Measurements from ENCODE around the gene COL27A1.
"Not testable (repeated sequence)": the region's sequence is repeated elsewhere in the genome, so short reads cannot be mapped to it uniquely, and the experiment has no call there.

Gene COL27A1

GRCh38 chr9:114123031-114123977 lies 32.0 kb upstream of the COL27A1 start:
- DNase-seq (ENCODE audit: low spot score): no peak

- DNase-seq (ENCODE audit: low spot score): no peak
Measured at GRCh38 chr9:114124138-114124537, 31.2 kb upstream of the COL27A1 start.

- no peak for DNase-seq (ENCODE audit: low spot score)
Measured at GRCh38 chr9:114124666-114125475, 30.5 kb upstream of the COL27A1 start.

GRCh38 chr9:114125476-114126013 lies 29.8 kb upstream of the COL27A1 start:
- DNase-seq (ENCODE audit: low spot score): no peak

- DNase-seq (ENCODE audit: low spot score): no peak
Measured at GRCh38 chr9:114126247-114127060, 28.9 kb upstream of the COL27A1 start.

- DNase-seq (ENCODE audit: low spot score): not testable (repeated sequence)
Measured at GRCh38 chr9:114128759-114129158, 26.6 kb upstream of the COL27A1 start.

GRCh38 chr9:114130141-114130540 lies 25.2 kb upstream of the COL27A1 start:
- DNase-seq (ENCODE audit: low spot score): no peak

- DNase-seq (ENCODE audit: low spot score): no peak
Measured at GRCh38 chr9:114130624-114131277, 24.6 kb upstream of the COL27A1 start.

- no peak for DNase-seq (ENCODE audit: low spot score)
Measured at GRCh38 chr9:114131808-114132549, 23.4 kb upstream of the COL27A1 start.

- no peak for DNase-seq (ENCODE audit: low spot score)
Measured at GRCh38 chr9:114132550-114132918, 22.8 kb upstream of the COL27A1 start.

GRCh38 chr9:114134827-114135396 lies 20.4 kb upstream of the COL27A1 start:
- DNase-seq (ENCODE audit: low spot score): no peak

GRCh38 chr9:114137831-114138230 lies 17.5 kb upstream of the COL27A1 start:
- no peak for DNase-seq (ENCODE audit: low spot score)

GRCh38 chr9:114138552-114138971 lies 16.8 kb upstream of the COL27A1 start:
- DNase-seq (ENCODE audit: low spot score): no peak

- DNase-seq (ENCODE audit: low spot score): no peak
Measured at GRCh38 chr9:114139071-114139470, 16.3 kb upstream of the COL27A1 start.

- no peak for DNase-seq (ENCODE audit: low spot score)
Measured at GRCh38 chr9:114140401-114140800, 14.9 kb upstream of the COL27A1 start.

- no peak for DNase-seq (ENCODE audit: low spot score)
Measured at GRCh38 chr9:114140850-114141249, 14.5 kb upstream of the COL27A1 start.

- no peak for DNase-seq (ENCODE audit: low spot score)
Measured at GRCh38 chr9:114141553-114142402, 13.6 kb upstream of the COL27A1 start.

- DNase-seq (ENCODE audit: low spot score): no peak
Measured at GRCh38 chr9:114143234-114143633, 12.1 kb upstream of the COL27A1 start.

GRCh38 chr9:114146735-114147134 lies 8.6 kb upstream of the COL27A1 start:
- no peak for DNase-seq (ENCODE audit: low spot score)

Measured in HuH-7 (cell line).